IMR-90 (cell line): ENCODE results near the gene OR6K3. TPM values are rescaled to one million over a fixed set of nuclear protein-coding genes. Genes with fewer than 3 reads are reported as not detected.
"Not testable (repeated sequence)": the region's sequence is repeated elsewhere in the genome, so short reads cannot be mapped to it uniquely, and the experiment has no call there.

ENCODE experiments used
- ATAC-seq: fragments of 200-7000 bp; cut with Tn5 transposase; 2 replicates; pipeline ENCODE4 v1.9.1; 2020; ENCODE audit warnings: low read depth, mild to moderate bottlenecking, moderate library complexity
- BruUV-seq: library from RNA; stranded (reverse); fragments of 400-500 nt; replicated peaks from 2 replicates; lab custom pipeline; 2021; lab: Mats Ljungman, UMichigan
- CTCF ChIA-PET: fragments of 300-600 bp; formaldehyde crosslinking; extraction: SDS; loops from one replicate; lab custom pipeline; 2021; ENCODE audit warnings: antibody characterized with exemption; lab: Yijun Ruan, JAX
- POLR2A ChIA-PET: fragments of 300-600 bp; sonication (Branson Sonifier 250); formaldehyde crosslinking; loops from one replicate; lab custom pipeline; 2022; ENCODE audit warnings: antibody characterized with exemption; ENCODE audit not compliant: unreplicated experiment; lab: Charles Lee
- DNase-seq: peaks from one replicate; pipeline ENCODE4 v3.0.0; 2013
- H2AFZ ChIP-seq: replicated peaks from 2 replicates; pipeline ENCODE3; 2013; ENCODE audit warnings: low read length, mild to moderate bottlenecking; ENCODE audit not compliant: poor library complexity
- H2AK5ac ChIP-seq: 2 replicates; pipeline ENCODE4 v1.6.1; 2013; ENCODE audit warnings: low read depth, low read length, inconsistent platforms
- H2AK9ac ChIP-seq: replicated peaks from 2 replicates; pipeline ENCODE3; 2013; ENCODE audit warnings: mild to moderate bottlenecking, low read depth, low read length, moderate library complexity; ENCODE audit not compliant: poor library complexity
- H2BK120ac ChIP-seq: 2 replicates; pipeline ENCODE4 v1.6.1; 2013; ENCODE audit warnings: low read depth, low read length, inconsistent platforms
- H2BK15ac ChIP-seq: 3 replicates; pipeline ENCODE4 v1.6.1; 2013; ENCODE audit warnings: low read depth, low read length, inconsistent platforms
- H2BK20ac ChIP-seq: 2 replicates; pipeline ENCODE4 v1.6.1; 2013; ENCODE audit warnings: low read depth, mild to moderate bottlenecking, inconsistent platforms, low read length, moderate library complexity
- H2BK5ac ChIP-seq: 2 replicates; pipeline ENCODE4 v1.6.1; 2013; ENCODE audit warnings: mild to moderate bottlenecking, low read depth, low read length, inconsistent platforms; ENCODE audit not compliant: poor library complexity, severe bottlenecking
- H3K14ac ChIP-seq: replicated peaks from 2 replicates; pipeline ENCODE4 v1.6.1; 2013; ENCODE audit warnings: low read depth, low read length, inconsistent platforms
- H3K18ac ChIP-seq: 2 replicates; pipeline ENCODE4 v1.6.1; 2013; ENCODE audit warnings: low read depth, low read length, control low read depth
- H3K23ac ChIP-seq: 2 replicates; pipeline ENCODE4 v1.6.1; 2013; ENCODE audit warnings: low read depth, low read length, inconsistent platforms
- H3K27ac ChIP-seq: 2 replicates; pipeline ENCODE4 v1.5.1; 2013; ENCODE audit warnings: mild to moderate bottlenecking, control low read depth, low read length; ENCODE audit not compliant: insufficient read depth
- H3K27me3 ChIP-seq: 2 replicates; pipeline ENCODE4 v1.6.1; 2013; ENCODE audit warnings: low read length; ENCODE audit not compliant: control insufficient read depth, insufficient read depth
- H3K36me3 ChIP-seq: 2 replicates; pipeline ENCODE4 v1.6.1; 2013; ENCODE audit warnings: low read length, mixed read lengths; ENCODE audit not compliant: control insufficient read depth, insufficient read depth
- H3K4ac ChIP-seq: 2 replicates; pipeline ENCODE4 v1.6.1; 2013; ENCODE audit warnings: low read depth, low read length, inconsistent platforms
- H3K4me1 ChIP-seq: 2 replicates; pipeline ENCODE4 v1.6.1; 2013; ENCODE audit warnings: low read length, mixed read lengths; ENCODE audit not compliant: control insufficient read depth, insufficient read depth
- H3K4me2 ChIP-seq: 2 replicates; pipeline ENCODE4 v1.6.1; 2013; ENCODE audit warnings: low read depth, mild to moderate bottlenecking, control low read depth, low read length, moderate library complexity
- H3K4me3 ChIP-seq: 2 replicates; pipeline ENCODE4 v1.5.1; 2013; ENCODE audit warnings: low read depth, mild to moderate bottlenecking, control low read depth, low read length, moderate library complexity; ENCODE audit not compliant: insufficient read depth
- H3K56ac ChIP-seq: 2 replicates; pipeline ENCODE4 v1.6.1; 2013; ENCODE audit warnings: low read length, inconsistent platforms; ENCODE audit not compliant: insufficient read depth; ENCODE audit errors: extremely low read depth
- H3K79me1 ChIP-seq, 2 experiments: 2 replicates each; pipeline ENCODE4 v1.6.1; 2013; ENCODE audit warnings: low read length in 2 of 2, inconsistent platforms in 1 of 2, low read depth in 1 of 2
- H3K9ac ChIP-seq: 2 replicates; pipeline ENCODE4 v1.6.1; 2013; ENCODE audit warnings: low read depth, low read length, control low read depth
- H3K9me1 ChIP-seq: 2 replicates; pipeline ENCODE4 v1.6.1; 2013; ENCODE audit warnings: low read length, inconsistent platforms; ENCODE audit not compliant: insufficient read depth
- H3K9me3 ChIP-seq: 2 replicates; pipeline ENCODE4 v1.6.1; 2013; ENCODE audit warnings: low read length; ENCODE audit not compliant: control insufficient read depth, insufficient read depth
- H4K20me1 ChIP-seq: 2 replicates; pipeline ENCODE4 v1.6.1; 2013; ENCODE audit warnings: low read length, inconsistent platforms; ENCODE audit not compliant: insufficient read depth
- H4K5ac ChIP-seq: 2 replicates; pipeline ENCODE4 v1.6.1; 2013; ENCODE audit warnings: mild to moderate bottlenecking, low read depth, low read length, control low read depth
- H4K8ac ChIP-seq, 2 experiments: 2 replicates each; pipeline ENCODE4 v1.6.1; 2013; ENCODE audit warnings: low read depth in 2 of 2, low read length in 2 of 2, control low read depth in 1 of 2, inconsistent platforms in 1 of 2
- H4K91ac ChIP-seq: 2 replicates; pipeline ENCODE4 v1.6.1; 2013; ENCODE audit warnings: low read depth, low read length, inconsistent platforms; ENCODE audit not compliant: insufficient read depth
- WGBS, 2 experiments: methylation state at CpG; one replicate each; pipeline versions ENCODE4 v1.1.5 to v1.1.7; 2013; ENCODE audit warnings: missing lambda C conversion rate in 2 of 2; ENCODE audit not compliant: insufficient read length in 1 of 2; ENCODE audit errors: extremely low coverage in 2 of 2; 5-methylcytosine and 5-hydroxymethylcytosine counted together
- dilution Hi-C: fragments of 300-500 bp; cut with HindIII; formaldehyde crosslinking; loops from one replicate; pipeline ENCODE4 v1.14.3; 2018; ENCODE audit warnings: low sequenced_read_pairs; ENCODE audit not compliant: unreplicated experiment
- in situ Hi-C: fragments of 300-500 bp; cut with MboI; formaldehyde crosslinking; loops from 3 replicates; pipeline ENCODE4 v1.14.3; 2019; ENCODE audit warnings: low sequenced_read_pairs, inconsistent platforms, mixed read lengths
- intact Hi-C: fragments of 100-400 bp; cut with micrococcal nuclease; formaldehyde crosslinking; loops from 2 replicates; pipeline ENCODE4 v1.10.0; 2022
- polyA plus RNA-seq, 3 experiments: library from polyadenylated mRNA; depleted of rRNA; stranded (reverse); fragments of >200 nt; gene quantifications; 2 replicates each; pipeline ENCODE4 v1.2.3, GENCODE V29; 2012; ENCODE audit warnings: low replicate concordance in 1 of 3
- total RNA-seq: library from RNA; depleted of rRNA; stranded (reverse); fragments of >200 nt; gene quantifications from 2 replicates; pipeline ENCODE4 v1.2.3, GENCODE V29; 2012

The OR6K3 gene
- total and polyA plus RNA-seq, 2 of the 4 experiments (the other 2 are of a cell fraction), result not detected

DNA sequence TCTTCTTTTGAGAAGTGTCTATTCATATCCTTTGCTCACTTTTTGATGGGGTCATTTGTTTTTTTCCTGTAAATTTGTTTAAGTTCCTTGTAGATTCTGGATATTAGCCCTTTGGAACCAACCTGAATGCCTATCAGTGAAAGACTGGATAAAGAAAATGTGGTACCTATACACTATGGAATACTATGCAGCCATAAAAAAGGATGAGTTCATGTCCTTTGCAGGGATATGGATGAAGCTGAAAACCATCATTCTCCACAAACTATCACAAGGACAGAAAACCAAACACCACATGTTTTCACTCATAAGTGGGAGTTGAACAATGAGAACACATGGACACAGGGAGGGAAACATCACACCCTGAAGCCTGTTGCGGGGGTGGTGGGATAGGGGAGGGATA lies 32.2 kb downstream of the OR6K3 start:
- H4K20me1 ChIP-seq, H2BK15ac ChIP-seq, CTCF ChIA-PET, H2BK20ac ChIP-seq, H2BK120ac ChIP-seq, DNase-seq, H3K4ac ChIP-seq, H3K14ac ChIP-seq, H3K4me2 ChIP-seq, H3K79me1 ChIP-seq, H4K5ac ChIP-seq, H4K91ac ChIP-seq, H3K9me1 ChIP-seq, dilution Hi-C loops, H3K36me3 ChIP-seq, H2AK5ac ChIP-seq, ATAC-seq, H3K4me3 ChIP-seq, H3K4me1 ChIP-seq, H4K8ac ChIP-seq, H2BK5ac ChIP-seq, POLR2A ChIA-PET, in situ Hi-C loops, H3K56ac ChIP-seq, H2AFZ ChIP-seq, intact Hi-C loops, BruUV-seq, H3K27me3 ChIP-seq, H2AK9ac ChIP-seq, H3K9me3 ChIP-seq, H3K18ac ChIP-seq, H3K9ac ChIP-seq, H3K27ac ChIP-seq, H3K23ac ChIP-seq: not testable (repeated sequence)
- WGBS, 2 experiments, result no CpG with 5 or more reads among the region's 1 CpG
